ENCODE results near the gene PCDHGB5. TPM values are rescaled to one million over a fixed set of nuclear protein-coding genes. Genes with fewer than 3 reads are reported as not detected.
"Not testable (repeated sequence)": the region's sequence is repeated elsewhere in the genome, so short reads cannot be mapped to it uniquely, and the experiment has no call there.

The PCDHGB5 gene
- total and polyA plus RNA-seq, 2 of the 13 experiments (the other 11 are each of a cell fraction or from before 2014, with no cell fraction given): 0.08 to 0.44 TPM

DNA sequence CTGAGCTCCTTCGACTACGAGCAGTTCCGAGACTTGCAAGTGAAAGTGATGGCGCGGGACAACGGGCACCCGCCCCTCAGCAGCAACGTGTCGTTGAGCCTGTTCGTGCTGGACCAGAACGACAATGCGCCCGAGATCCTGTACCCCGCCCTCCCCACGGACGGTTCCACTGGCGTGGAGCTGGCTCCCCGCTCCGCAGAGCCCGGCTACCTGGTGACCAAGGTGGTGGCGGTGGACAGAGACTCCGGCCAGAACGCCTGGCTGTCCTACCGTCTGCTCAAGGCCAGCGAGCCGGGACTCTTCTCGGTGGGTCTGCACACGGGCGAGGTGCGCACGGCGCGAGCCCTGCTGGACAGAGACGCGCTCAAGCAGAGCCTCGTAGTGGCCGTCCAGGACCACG, 34.6 kb downstream of the PCDHGB5 start:
- H3K27me3 ChIP-seq (ENCODE audit: control insufficient read depth in 1 of 2, insufficient read depth in 2 of 2, low read length in 2 of 2); CTCF ChIA-PET (ENCODE audit: low intra/inter-chr PET ratio, low total read pairs); H3K4me1 ChIP-seq (ENCODE audit: insufficient read depth, low read length); H3K36me3 ChIP-seq (replicated peaks in 1 of 2; ENCODE audit: control insufficient read depth in 1 of 2, insufficient read depth in 2 of 2, low read length in 2 of 2); POLR2A ChIA-PET; H3K79me2 ChIP-seq (ENCODE audit: insufficient read depth, low read length); H3K4me3 ChIP-seq (replicated peaks in 1 of 3; ENCODE audit: insufficient read depth in 1 of 3, low read depth in 2 of 3, low read length in 3 of 3); BruUV-seq (replicated peaks); intact Hi-C loops (cut with micrococcal nuclease; ENCODE audit: unreplicated experiment); H4K20me1 ChIP-seq (ENCODE audit: insufficient read depth, low read length); ATAC-seq; FAIRE-seq; H3K9ac ChIP-seq (ENCODE audit: insufficient read depth, low read depth, low read length); H2AFZ ChIP-seq (ENCODE audit: low read length); DNase-seq (ENCODE audit: low spot score); H3K27ac ChIP-seq (ENCODE audit: extremely low read length, insufficient read depth, low read length); in situ Hi-C loops (cut with HindIII; ENCODE audit: extremely low pct_ligation_motif_present, low pct_unique_long_range_greater_than_20kb); H3K4me2 ChIP-seq (ENCODE audit: low read depth, low read length): not testable (repeated sequence)
- WGBS (ENCODE audit: low lambda C conversion rate): 86% methylated on average over 8 of the region's 38 CpGs
- H3K9me3 ChIP-seq (ENCODE audit: low read length): peaks cover 19% of the 10 kb centered on the region; the same call in 1 of the 2 replicates

DNA sequence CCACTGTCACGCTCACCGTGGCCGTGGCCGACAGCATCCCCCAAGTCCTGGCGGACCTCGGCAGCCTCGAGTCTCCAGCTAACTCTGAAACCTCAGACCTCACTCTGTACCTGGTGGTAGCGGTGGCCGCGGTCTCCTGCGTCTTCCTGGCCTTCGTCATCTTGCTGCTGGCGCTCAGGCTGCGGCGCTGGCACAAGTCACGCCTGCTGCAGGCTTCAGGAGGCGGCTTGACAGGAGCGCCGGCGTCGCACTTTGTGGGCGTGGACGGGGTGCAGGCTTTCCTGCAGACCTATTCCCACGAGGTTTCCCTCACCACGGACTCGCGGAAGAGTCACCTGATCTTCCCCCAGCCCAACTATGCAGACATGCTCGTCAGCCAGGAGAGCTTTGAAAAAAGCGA, 35.0 kb downstream of the PCDHGB5 start:
- H3K4me1 ChIP-seq (ENCODE audit: insufficient read depth, low read length); FAIRE-seq; H3K79me2 ChIP-seq (ENCODE audit: insufficient read depth, low read length); H2AFZ ChIP-seq (ENCODE audit: low read length); BruUV-seq (replicated peaks); H3K4me3 ChIP-seq (replicated peaks in 1 of 3; ENCODE audit: insufficient read depth in 1 of 3, low read depth in 2 of 3, low read length in 3 of 3); DNase-seq (ENCODE audit: low spot score); H3K27ac ChIP-seq (ENCODE audit: extremely low read length, insufficient read depth, low read length); ATAC-seq; H3K9ac ChIP-seq (ENCODE audit: insufficient read depth, low read depth, low read length); POLR2A ChIA-PET; in situ Hi-C loops (cut with HindIII; ENCODE audit: extremely low pct_ligation_motif_present, low pct_unique_long_range_greater_than_20kb); H3K4me2 ChIP-seq (ENCODE audit: low read depth, low read length); H3K27me3 ChIP-seq (ENCODE audit: control insufficient read depth in 1 of 2, insufficient read depth in 2 of 2, low read length in 2 of 2); CTCF ChIA-PET (ENCODE audit: low intra/inter-chr PET ratio, low total read pairs); H4K20me1 ChIP-seq (ENCODE audit: insufficient read depth, low read length); H3K36me3 ChIP-seq (replicated peaks in 1 of 2; ENCODE audit: control insufficient read depth in 1 of 2, insufficient read depth in 2 of 2, low read length in 2 of 2); intact Hi-C loops (cut with micrococcal nuclease; ENCODE audit: unreplicated experiment): not testable (repeated sequence)
- peaks cover 19% of the 10 kb centered on the region; the same call in 1 of the 2 replicates for H3K9me3 ChIP-seq (ENCODE audit: low read length)
- 82% methylated on average over 26 of the region's 29 CpGs for WGBS (ENCODE audit: low lambda C conversion rate)

DNA sequence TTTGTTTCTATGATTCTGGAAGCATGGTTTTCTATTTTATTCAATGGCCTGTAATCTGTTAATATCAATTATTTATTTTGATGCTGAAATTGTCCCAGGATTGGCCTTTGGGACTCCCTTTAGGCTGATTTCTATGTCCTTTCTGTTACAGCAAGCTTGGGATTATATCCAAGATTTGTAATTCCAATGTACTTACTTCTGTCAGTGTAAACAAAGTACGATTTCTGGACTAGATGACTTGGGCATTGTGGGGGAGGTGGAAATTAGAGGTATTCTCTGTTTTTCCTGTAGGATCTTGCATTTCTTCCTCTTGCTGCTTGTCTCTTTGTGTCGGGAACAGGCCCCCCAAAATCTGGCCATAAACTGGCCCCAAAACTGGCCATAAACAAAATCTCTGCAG, 36.3 kb downstream of the PCDHGB5 start:
- ATAC-seq (no peak), DNase-seq (ENCODE audit: low spot score) (no peak), FAIRE-seq (no peak)
- H3K9me3 ChIP-seq (ENCODE audit: low read length): peaks cover 19% of the 10 kb centered on the region; the same call in 1 of the 2 replicates
- H3K79me2 ChIP-seq (ENCODE audit: insufficient read depth, low read length): no peaks in the 10 kb centered on the region
- H3K9ac ChIP-seq (ENCODE audit: insufficient read depth, low read depth, low read length): no peak overlapping the region
- no peaks in the 10 kb centered on the region for H3K36me3 ChIP-seq (replicated peaks in 1 of 2; ENCODE audit: control insufficient read depth in 1 of 2, insufficient read depth in 2 of 2, low read length in 2 of 2)
- H2AFZ ChIP-seq (ENCODE audit: low read length): no peak overlapping the region
- H3K4me3 ChIP-seq (replicated peaks in 1 of 3; ENCODE audit: insufficient read depth in 1 of 3, low read depth in 2 of 3, low read length in 3 of 3): no peak overlapping the region
- ChIA-PET POLR2A (no interaction called here), CTCF (ENCODE audit: low intra/inter-chr PET ratio, low total read pairs) (no interaction called here)
- no peaks in the 10 kb centered on the region for H3K27me3 ChIP-seq (ENCODE audit: control insufficient read depth in 1 of 2, insufficient read depth in 2 of 2, low read length in 2 of 2)
- 25% methylated on average over 2 of the region's 2 CpGs for WGBS (ENCODE audit: low lambda C conversion rate)
- in situ Hi-C loops (cut with HindIII; ENCODE audit: extremely low pct_ligation_motif_present, low pct_unique_long_range_greater_than_20kb): no loop called here
- no peak overlapping the region for H3K4me2 ChIP-seq (ENCODE audit: low read depth, low read length)
- H3K4me1 ChIP-seq (ENCODE audit: insufficient read depth, low read length): no peaks in the 10 kb centered on the region
- intact Hi-C loops (cut with micrococcal nuclease; ENCODE audit: unreplicated experiment): no loop called here
- H4K20me1 ChIP-seq (ENCODE audit: insufficient read depth, low read length): no peaks in the 10 kb centered on the region
- no TSS peak for BruUV-seq (replicated peaks)
- no peak overlapping the region for H3K27ac ChIP-seq (ENCODE audit: extremely low read length, insufficient read depth, low read length)
- TF ChIP-seq HHEX (CRISPR knock-in tag; IDR thresholded peaks at IDR 0.05): no peak
- no peak for TF ChIP-seq ZBTB42 (CRISPR knock-in tag; IDR thresholded peaks at IDR 0.05)
- TF ChIP-seq ZNF121 (CRISPR knock-in tag; IDR thresholded peaks at IDR 0.05): no peak
- TF ChIP-seq ETV6 (CRISPR knock-in tag; conservative IDR thresholded peaks at IDR 0.05): no peak
- TF ChIP-seq ZNF451 (CRISPR knock-in tag; IDR thresholded peaks at IDR 0.05): no peak
- TF ChIP-seq KDM5A (IDR thresholded peaks at IDR 0.05; ENCODE audit: borderline replicate concordance, low read length): no peak
- TF ChIP-seq, protein P1, sequence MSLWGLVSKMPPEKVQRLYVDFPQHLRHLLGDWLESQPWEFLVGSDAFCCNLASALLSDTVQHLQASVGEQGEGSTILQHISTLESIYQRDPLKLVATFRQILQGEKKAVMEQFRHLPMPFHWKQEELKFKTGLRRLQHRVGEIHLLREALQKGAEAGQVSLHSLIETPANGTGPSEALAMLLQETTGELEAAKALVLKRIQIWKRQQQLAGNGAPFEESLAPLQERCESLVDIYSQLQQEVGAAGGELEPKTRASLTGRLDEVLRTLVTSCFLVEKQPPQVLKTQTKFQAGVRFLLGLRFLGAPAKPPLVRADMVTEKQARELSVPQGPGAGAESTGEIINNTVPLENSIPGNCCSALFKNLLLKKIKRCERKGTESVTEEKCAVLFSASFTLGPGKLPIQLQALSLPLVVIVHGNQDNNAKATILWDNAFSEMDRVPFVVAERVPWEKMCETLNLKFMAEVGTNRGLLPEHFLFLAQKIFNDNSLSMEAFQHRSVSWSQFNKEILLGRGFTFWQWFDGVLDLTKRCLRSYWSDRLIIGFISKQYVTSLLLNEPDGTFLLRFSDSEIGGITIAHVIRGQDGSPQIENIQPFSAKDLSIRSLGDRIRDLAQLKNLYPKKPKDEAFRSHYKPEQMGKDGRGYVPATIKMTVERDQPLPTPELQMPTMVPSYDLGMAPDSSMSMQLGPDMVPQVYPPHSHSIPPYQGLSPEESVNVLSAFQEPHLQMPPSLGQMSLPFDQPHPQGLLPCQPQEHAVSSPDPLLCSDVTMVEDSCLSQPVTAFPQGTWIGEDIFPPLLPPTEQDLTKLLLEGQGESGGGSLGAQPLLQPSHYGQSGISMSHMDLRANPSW (CRISPR knock-in tag; IDR thresholded peaks at IDR 0.05; ENCODE audit: borderline replicate concordance): no peak
